Stimulated activated CD8-positive, alpha-beta memory T cell treated with anti-CD3 and anti-CD28 coated beads, Interleukin-4, amount 100 ng/mL, for 48 hours (primary cell): ENCODE measurements around the gene ATG7.

Experiments
- DNase-seq: peaks from one replicate; pipeline ENCODE4 v3.0.0-alpha.2; 2020

The ATG7 gene

DNA sequence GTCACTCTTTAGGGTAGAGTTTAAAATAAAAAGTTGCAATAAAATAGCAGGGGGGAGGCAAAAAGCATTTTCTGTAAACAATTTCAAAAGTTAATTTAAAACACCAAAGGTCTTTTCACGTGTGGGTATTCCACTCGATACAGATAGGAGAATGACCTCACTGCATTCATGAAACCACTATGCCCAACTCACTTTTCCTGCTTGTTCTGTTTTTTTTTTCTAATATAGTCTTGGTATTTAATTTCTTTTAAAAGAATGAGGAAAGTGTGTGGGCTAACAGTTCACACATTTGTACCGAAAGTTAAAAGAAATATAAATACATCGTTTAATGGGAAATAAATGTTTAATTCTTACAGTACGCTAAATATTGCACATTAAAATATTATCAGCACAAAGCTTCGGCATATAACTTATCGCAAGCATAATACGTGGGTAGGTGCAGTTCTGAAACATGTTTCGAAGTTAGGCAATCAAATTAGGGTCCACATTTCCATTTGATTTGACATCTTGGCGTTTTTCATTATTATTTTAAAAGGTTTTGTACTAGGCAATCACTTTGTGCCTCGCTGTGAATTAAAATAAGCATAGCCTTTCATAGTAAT lies 330.1 kb downstream of the ATG7 start:
- DNase-seq, result no peak

DNA sequence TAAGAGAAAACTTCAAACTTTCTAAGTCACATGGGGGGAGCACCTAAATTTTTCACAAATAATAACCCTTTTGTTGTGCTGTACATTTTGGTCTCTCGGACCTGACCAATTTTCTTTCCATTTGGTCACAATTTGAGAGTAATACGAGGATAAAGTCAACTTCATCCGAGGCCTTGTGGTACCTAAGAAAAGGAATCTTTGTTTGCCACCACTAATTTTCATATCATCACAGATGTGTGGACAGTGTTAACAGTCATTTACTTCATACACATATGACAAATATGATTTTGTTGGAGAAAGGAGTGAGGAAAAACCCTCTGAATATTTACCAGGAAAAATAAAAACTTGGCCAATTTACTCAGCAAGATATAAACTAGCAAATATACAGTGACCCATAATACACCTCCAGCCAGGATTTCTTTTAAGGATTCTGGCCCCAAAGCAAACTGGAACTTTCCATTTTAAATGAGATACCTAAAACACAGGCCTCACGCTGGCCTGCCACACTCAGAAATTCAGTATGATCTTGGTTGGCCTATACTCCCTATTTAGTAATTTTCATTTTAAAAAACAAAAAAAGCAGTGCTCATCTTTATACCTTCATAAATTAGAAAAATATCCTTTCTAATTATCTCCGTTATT lies 330.8 kb downstream of the ATG7 start:
- DNase-seq, result no peak

DNA sequence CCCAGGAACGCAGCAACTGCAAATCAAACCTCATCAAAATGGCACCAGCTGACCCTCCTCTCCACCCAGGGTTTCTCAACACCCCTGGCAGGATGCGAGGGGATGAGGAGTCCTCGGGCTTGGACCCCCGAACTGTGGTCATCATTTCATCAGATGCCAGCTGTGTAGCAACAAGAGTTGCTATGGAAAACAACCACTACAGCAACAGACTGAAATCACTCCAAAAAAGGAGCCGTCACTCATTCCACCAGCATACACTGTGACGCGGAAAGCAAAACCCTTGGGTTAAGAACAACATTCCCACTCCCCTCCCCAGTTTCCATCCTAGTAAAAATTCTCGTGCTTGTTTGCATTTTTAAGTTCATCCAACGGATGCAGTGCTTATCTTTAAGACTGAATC lies 331.4 kb downstream of the ATG7 start:
- DNase-seq, result no peak

DNA sequence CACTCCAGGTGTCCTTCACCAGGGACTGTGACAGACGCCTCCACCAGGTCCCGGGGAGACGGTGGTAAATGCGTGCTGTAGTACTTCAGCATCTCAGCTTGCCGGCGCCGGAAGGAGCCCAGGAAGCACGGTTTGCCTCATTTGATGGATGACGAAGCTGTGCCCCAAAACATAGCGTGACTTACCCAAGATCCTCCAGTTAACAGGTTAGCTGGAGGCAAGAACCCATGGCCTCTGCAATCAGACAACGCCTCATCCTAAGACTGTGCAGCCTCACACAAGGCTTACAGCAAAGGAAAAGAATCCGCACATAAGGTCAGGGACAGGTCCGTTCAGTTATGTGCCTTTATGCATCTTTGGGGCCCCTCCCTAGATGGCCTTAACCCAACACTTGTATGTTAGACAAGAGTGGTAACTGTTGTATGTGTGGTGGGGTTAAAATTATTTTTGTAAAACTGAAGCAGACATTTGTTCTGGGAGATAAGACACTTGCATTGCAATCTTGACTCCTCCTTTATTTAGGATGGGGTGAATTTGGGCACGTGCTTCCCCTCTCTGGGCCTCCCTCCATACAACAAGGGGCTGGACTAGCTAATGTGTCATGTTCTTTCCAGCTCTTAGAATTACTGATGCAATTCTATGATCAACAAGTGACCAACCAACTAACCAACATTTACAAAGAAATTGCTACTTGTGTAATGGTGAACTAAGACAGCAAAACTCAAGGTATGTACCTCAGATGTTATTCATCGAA lies 332.1 kb downstream of the ATG7 start:
- no peak for DNase-seq

DNA sequence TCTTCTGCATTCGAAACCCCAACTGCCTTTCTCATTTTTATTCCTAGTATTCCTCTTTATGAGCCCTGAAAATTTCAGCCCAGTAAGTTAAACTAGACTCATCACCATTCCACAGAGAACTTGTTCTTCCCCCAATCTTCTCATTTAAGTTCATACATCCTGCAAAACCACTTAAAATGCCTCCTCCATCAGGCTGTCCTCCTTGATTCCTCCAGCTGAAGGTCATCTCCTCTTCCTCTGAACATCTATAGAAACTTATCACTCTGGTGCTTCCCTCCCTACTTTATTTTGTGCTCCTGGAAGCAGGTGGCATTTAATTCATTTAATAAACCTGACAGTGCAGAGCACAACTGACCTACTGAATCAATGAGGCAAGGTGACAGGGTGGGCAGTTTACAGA lies 333.2 kb downstream of the ATG7 start:
- no peak for DNase-seq

DNA sequence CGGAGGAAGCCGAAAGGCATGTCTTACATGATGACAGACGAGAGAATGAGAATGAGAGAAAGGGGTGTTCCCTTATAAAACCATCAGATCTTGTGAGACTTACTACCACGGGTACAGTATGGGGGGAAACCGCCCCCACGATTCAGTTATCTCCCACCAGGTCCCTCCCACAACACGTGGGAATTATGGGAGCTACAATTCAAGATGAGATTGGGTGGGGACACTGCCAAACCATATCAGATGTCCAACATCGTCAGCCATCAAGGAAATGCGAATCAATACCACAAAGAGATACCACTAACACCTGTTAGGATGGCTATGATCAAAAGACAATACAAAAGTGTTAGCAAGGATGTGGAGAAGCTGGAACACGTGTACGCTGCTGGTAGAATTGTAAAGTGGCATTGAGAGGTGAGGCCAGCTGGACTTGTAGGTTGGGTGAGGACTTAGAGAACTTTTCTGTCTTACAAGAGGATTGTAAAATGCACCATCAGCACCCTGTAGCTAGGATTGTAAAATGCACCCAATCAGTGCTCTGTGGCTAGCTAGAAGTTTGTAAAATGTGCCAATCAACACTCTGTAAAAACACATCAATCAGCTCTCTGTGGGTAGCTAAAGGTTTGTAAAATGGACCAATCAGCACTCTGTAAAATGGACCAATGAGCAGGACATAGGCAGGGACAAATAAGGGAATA lies 334.0 kb downstream of the ATG7 start:
- DNase-seq, result no peak

DNA sequence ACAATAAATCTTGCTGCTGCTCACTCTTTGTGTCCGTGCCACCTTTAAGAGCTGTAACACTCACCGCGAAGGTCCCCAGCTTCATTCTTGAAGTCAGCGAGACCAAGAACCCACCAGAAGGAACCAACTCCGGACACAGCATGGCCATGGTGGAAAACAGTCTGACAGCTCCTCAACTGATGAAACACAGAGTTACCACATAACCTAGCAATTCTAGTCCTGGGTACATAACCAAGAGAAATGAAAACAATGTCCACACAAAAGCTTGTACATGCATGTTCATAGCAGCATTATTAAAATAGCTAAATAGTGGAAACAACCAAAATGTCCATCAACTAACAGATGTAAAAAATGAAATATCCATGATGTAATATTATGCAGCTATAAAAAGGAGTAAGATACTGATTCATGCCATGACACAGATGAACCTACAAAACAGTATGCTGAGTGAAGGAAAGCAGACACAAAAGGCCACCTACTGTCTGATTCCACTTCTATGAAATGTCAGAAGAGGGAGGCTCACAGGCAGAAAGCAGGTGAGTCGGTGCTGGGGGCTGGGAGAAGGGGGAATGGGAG lies 334.8 kb downstream of the ATG7 start:
- DNase-seq, result no peak
